CD4-positive, CD25-positive, alpha-beta regulatory T cell (primary cell): Measurements from ENCODE around the gene NRAP. TPM values are rescaled to one million over a fixed set of nuclear protein-coding genes. Genes with fewer than 3 reads are reported as not detected.

ENCODE experiments used
- ATAC-seq, 2 donors: fragments of 150-1000 bp; cut with Tn5 transposase; one replicate each; pipeline ENCODE4 v1.10.0; 2021; ENCODE audit warnings: low read depth in 2 of 2, moderate number of reproducible peaks in 2 of 2, moderate library complexity in 1 of 2
- DNase-seq, 3 donors: peaks; one replicate each; pipeline versions ENCODE4 v3.0.0 to v3.0.0-alpha.2; 2012 to 2022; ENCODE audit warnings: mixed read lengths in 1 of 3
- H3K27ac ChIP-seq: one replicate; pipeline ENCODE4 v1.7.0; 2013; ENCODE audit warnings: mild to moderate bottlenecking, low read length; ENCODE audit not compliant: insufficient read depth, poor library complexity, severe bottlenecking
- H3K27me3 ChIP-seq: one replicate; pipeline ENCODE4 v1.7.0; 2013; ENCODE audit warnings: low read length; ENCODE audit not compliant: control insufficient read depth, insufficient read depth
- H3K36me3 ChIP-seq: one replicate; pipeline ENCODE4 v1.7.0; 2013; ENCODE audit warnings: mild to moderate bottlenecking, low read length, moderate library complexity; ENCODE audit not compliant: control insufficient read depth, insufficient read depth
- H3K4me1 ChIP-seq: 2 replicates; pipeline ENCODE4 v1.7.0; 2013; ENCODE audit warnings: mild to moderate bottlenecking, low read length; ENCODE audit not compliant: insufficient read depth, control insufficient read depth, poor library complexity, severe bottlenecking
- H3K4me3 ChIP-seq: one replicate; pipeline ENCODE4 v1.7.0; 2013; ENCODE audit warnings: low read depth, mild to moderate bottlenecking, low read length, moderate library complexity
- H3K9me3 ChIP-seq, 2 experiments: 1 replicate in 1 of 2; 2 replicates in 1 of 2; pipeline ENCODE4 v1.7.0; 2013; ENCODE audit warnings: low read length in 2 of 2, mild to moderate bottlenecking in 1 of 2, moderate library complexity in 1 of 2; ENCODE audit not compliant: control insufficient read depth in 2 of 2
- H3K27ac Mint-ChIP-seq, 3 donors: one replicate each; pipeline ENCODE4 v1.8.0; 2020 to 2022; ENCODE audit warnings: mild to moderate bottlenecking in 3 of 3, mixed read lengths in 3 of 3, moderate library complexity in 2 of 3
- H3K27me3 Mint-ChIP-seq: one replicate; pipeline ENCODE4 v1.8.0; 2022; ENCODE audit warnings: mild to moderate bottlenecking, mixed read lengths
- H3K36me3 Mint-ChIP-seq: one replicate; pipeline ENCODE4 v1.8.0; 2020; ENCODE audit warnings: mixed read lengths
- H3K4me1 Mint-ChIP-seq, 4 donors: one replicate each; pipeline ENCODE4 v1.8.0; 2020 to 2022; ENCODE audit warnings: mixed read lengths in 4 of 4, mild to moderate bottlenecking in 1 of 4
- H3K4me3 Mint-ChIP-seq, 4 donors: one replicate each; pipeline ENCODE4 v1.8.0; 2020 to 2022; ENCODE audit warnings: mild to moderate bottlenecking in 4 of 4, mixed read lengths in 4 of 4, moderate library complexity in 3 of 4
- H3K9me3 Mint-ChIP-seq, 7 donors: one replicate each; pipeline ENCODE4 v1.8.0; 2020 to 2022; ENCODE audit warnings: mixed read lengths in 7 of 7, mild to moderate bottlenecking in 3 of 7, moderate library complexity in 2 of 7
- polyA plus RNA-seq, 4 donors: library from polyadenylated mRNA; unstranded; fragments of 300-500 nt; fragmentation: Illumina TruSeq; gene quantifications; one replicate each; pipeline ENCODE4 v1.2.3, GENCODE V29; 2021
- total RNA-seq: library from RNA; stranded (reverse); gene quantifications from one replicate; pipeline ENCODE4 v1.2.3, GENCODE V29; 2022

Gene NRAP
- total and polyA plus RNA-seq, 5 donors from 2014 or later = not detected

DNA sequence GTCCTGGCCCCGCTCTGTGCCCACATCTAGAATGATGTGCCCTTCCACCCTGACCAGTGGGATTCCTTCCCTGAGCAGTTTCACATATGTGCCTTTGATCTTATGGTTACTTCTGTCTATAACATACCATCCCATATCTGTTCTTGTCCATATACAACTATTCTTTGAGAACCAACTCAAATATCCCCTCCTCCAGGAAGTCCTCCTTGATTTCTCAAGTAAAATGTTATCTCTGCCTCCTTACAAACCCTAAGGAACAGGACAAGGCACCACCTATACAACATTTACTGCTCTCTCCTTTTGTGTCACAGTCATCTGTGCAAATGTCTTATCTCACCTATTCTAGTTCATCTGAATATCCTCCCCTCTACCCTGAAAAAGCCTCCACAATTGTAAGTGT lies 82.7 kb downstream of the NRAP start:
- H3K36me3 Mint-ChIP-seq = no peaks in the 10 kb centered on the region
- Histone ChIP-seq H3K27ac (no peak overlapping the region), H3K4me3 (no peak overlapping the region), H3K27me3 (no peaks in the 10 kb centered on the region), H3K36me3 (no peaks in the 10 kb centered on the region), H3K9me3 (no peaks in the 10 kb centered on the region), H3K4me1 (no peaks in the 10 kb centered on the region)
- H3K4me1 Mint-ChIP-seq = no peaks in the 10 kb centered on the region
- H3K9me3 Mint-ChIP-seq = peaks cover 0 to 3% (median 0%) of the 10 kb centered on the region in 7 donors
- no peak for ATAC-seq
- DNase-seq = no peak
- H3K27ac Mint-ChIP-seq = no peak overlapping the region
- H3K27me3 Mint-ChIP-seq = peaks cover 4% of the 10 kb centered on the region
- no peak overlapping the region for H3K4me3 Mint-ChIP-seq

DNA sequence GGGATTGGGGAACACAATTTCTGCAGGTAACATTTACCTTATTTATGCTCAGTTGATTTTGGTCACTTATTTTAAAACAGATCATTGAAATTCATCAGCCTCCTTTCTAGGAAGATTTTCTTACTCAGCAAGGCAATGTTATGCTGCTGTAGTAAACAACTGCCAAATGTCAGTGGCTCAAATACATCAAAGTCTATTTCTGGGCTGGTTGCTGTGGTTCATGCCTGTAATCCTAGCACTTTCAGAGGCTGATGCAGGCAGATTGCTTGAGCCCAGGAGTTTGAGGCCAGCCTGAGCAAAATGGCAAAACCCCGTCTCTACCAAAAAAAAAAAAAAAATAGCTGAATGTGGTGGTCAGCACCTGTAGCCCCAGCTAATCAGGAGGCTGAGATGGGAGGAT lies 85.1 kb downstream of the NRAP start:
- DNase-seq (no peak), ATAC-seq (no peak)
- Histone ChIP-seq H3K9me3 (no peaks in the 10 kb centered on the region), H3K4me1 (no peaks in the 10 kb centered on the region), H3K27me3 (no peaks in the 10 kb centered on the region), H3K4me3 (no peak overlapping the region), H3K27ac (no peak overlapping the region), H3K36me3 (no peaks in the 10 kb centered on the region)
- Mint-ChIP-seq H3K4me3 (no peak overlapping the region), H3K36me3 (no peaks in the 10 kb centered on the region), H3K27ac (no peak overlapping the region), H3K4me1 (no peaks in the 10 kb centered on the region), H3K9me3 (peaks cover 0 to 3% (median 0%) of the 10 kb centered on the region in 7 donors), H3K27me3 (peaks cover 4% of the 10 kb centered on the region)

DNA sequence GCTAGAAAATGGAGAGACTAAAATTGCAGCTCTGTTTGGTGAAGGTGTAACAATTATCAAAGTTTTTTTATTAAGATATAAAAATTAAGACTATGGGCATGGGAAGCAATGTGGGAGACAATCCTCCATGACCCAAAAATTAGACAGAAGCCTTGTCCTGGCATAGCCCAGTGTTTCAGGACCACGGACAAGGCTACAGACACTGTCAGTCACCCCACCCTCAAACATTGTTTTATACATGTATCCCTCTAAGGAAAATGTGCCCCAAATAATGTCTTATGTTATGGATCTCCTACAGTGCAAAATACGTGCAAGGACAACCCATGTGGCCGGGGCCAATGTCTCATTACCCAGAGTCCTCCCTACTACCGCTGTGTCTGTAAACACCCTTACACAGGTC lies 87.0 kb downstream of the NRAP start:
- Histone ChIP-seq H3K4me1 (no peaks in the 10 kb centered on the region), H3K36me3 (no peaks in the 10 kb centered on the region), H3K27me3 (no peaks in the 10 kb centered on the region), H3K27ac (no peak overlapping the region), H3K9me3 (no peaks in the 10 kb centered on the region), H3K4me3 (no peak overlapping the region)
- ATAC-seq = no peak
- DNase-seq = no peak
- no peaks in the 10 kb centered on the region for H3K36me3 Mint-ChIP-seq
- no peaks in the 10 kb centered on the region for H3K27me3 Mint-ChIP-seq
- H3K9me3 Mint-ChIP-seq = peaks cover 0 to 3% (median 0%) of the 10 kb centered on the region in 7 donors
- H3K4me1 Mint-ChIP-seq = no peaks in the 10 kb centered on the region
- no peak overlapping the region for H3K27ac Mint-ChIP-seq
- no peak overlapping the region for H3K4me3 Mint-ChIP-seq

DNA sequence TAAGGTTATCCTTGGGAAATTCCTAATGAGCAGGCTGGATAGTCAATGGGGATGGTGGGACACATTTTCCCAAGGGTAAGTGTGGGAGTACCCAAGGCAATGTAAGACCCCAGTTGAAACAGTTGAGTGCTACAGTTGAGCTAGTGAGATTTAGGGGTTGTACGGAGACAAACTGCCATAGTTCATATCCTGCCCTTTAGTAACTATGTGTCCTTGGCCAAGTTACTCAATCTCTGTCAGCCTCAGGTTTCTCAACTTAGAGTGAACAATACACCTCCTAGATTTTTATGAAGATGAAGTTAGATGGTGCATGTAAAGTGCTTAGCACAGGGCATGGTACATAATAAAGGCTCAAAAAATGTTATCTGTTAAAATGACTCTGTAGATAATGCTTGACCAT lies 90.5 kb downstream of the NRAP start:
- Histone ChIP-seq H3K36me3 (no peaks in the 10 kb centered on the region), H3K27ac (no peak overlapping the region), H3K9me3 (no peaks in the 10 kb centered on the region), H3K4me3 (no peak overlapping the region), H3K4me1 (no peaks in the 10 kb centered on the region), H3K27me3 (no peaks in the 10 kb centered on the region)
- Mint-ChIP-seq H3K9me3 (peaks cover 0 to 2% (median 0%) of the 10 kb centered on the region in 7 donors), H3K27ac (no peak overlapping the region), H3K27me3 (no peaks in the 10 kb centered on the region), H3K4me1 (no peaks in the 10 kb centered on the region), H3K4me3 (no peak overlapping the region), H3K36me3 (no peaks in the 10 kb centered on the region)
- no peak for ATAC-seq
- DNase-seq = no peak

DNA sequence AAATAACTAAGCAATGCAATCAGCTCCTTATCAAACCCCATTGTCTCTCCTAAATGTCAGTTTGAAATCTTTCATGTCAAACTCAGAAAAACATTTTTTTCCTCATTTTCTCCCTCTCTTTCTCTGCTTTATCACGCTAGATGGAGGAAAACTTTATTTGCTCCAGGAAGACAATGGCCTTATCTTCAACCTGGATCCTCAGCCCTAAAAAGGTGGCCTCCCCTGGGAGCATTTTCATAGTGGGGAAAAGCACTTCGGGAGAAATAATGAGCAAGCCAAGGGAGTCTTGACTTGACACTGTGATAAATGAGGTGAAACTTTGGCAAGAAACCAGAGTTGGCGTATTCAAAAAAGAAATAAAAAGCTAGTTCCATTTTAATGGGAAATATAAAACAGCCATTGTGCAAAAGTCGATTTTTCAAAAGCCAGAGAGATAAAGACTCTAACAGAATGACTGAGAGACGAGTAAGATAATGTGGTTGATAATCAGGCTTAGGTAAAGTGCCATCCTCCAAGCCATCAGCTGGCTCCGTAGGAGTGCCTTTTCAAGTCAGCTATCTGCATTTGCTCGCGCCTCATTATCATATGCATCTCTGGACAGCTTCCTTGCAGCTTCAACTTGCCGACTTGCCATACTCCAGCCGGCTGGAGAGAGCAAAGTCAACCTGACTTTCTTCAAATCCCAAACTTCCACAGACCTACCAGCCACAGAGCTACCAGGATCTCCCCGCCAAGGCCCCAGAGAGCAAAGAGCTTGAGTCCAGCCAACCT lies 91.1 kb downstream of the NRAP start:
- Histone ChIP-seq H3K27ac (no peak overlapping the region), H3K4me1 (no peaks in the 10 kb centered on the region), H3K9me3 (no peaks in the 10 kb centered on the region), H3K4me3 (no peak overlapping the region), H3K36me3 (no peaks in the 10 kb centered on the region), H3K27me3 (no peaks in the 10 kb centered on the region)
- ATAC-seq (no peak), DNase-seq (no peak)
- H3K36me3 Mint-ChIP-seq = no peaks in the 10 kb centered on the region
- H3K4me3 Mint-ChIP-seq = no peak overlapping the region
- peaks cover 0 to 2% (median 0%) of the 10 kb centered on the region in 7 donors for H3K9me3 Mint-ChIP-seq
- H3K4me1 Mint-ChIP-seq = no peaks in the 10 kb centered on the region
- H3K27me3 Mint-ChIP-seq = no peaks in the 10 kb centered on the region
- H3K27ac Mint-ChIP-seq = no peak overlapping the region

DNA sequence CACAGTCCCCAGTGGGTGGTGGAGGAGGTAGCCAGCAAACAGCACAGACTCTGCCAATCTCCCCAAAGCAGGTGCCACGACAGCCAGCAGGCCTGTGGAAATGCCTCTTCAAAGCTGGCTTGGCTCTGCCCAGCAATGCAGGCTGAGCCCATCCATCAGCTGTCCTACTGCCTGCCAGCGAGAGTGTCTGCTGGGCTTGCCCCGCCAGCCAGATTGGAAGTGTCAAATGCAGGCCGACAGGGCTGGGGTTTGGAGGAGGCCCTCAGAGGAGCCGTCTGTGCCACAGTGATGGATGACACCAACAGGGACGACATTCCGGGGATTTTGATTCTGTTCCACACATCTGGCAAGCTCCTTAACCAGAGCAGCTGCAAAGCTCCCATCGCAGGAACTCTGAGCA lies 94.3 kb downstream of the NRAP start:
- no peaks in the 10 kb centered on the region for H3K9me3 ChIP-seq
- no peaks in the 10 kb centered on the region for H3K4me1 ChIP-seq
- H3K4me3 Mint-ChIP-seq = no peak overlapping the region
- no peak for ATAC-seq
- H3K27me3 ChIP-seq = no peaks in the 10 kb centered on the region
- no peak overlapping the region for H3K4me3 ChIP-seq
- H3K27me3 Mint-ChIP-seq = no peaks in the 10 kb centered on the region
- DNase-seq = no peak
- no peak overlapping the region for H3K27ac ChIP-seq
- peaks cover 0 to 2% (median 0%) of the 10 kb centered on the region in 7 donors for H3K9me3 Mint-ChIP-seq
- H3K36me3 Mint-ChIP-seq = no peaks in the 10 kb centered on the region
- H3K27ac Mint-ChIP-seq = no peak overlapping the region
- H3K36me3 ChIP-seq = no peaks in the 10 kb centered on the region
- H3K4me1 Mint-ChIP-seq = no peaks in the 10 kb centered on the region

DNA sequence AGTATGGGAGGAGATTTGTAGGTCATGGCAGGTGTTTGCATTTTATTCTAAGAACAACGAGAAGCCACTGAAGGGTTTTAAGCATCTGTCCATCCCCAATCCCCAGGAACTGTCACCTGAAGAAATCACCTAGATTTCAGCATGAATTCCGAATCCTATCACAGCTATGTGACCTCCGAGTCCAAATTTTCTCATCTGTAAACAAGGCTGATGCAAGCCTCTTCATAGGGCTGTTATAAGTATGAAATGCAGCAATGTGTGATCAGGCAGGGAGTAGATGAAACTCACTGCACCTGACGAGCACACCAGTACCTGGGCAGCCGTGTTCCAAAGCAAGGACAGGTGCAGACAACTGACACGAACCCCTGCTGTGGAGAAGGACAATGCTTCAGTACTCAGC lies 97.0 kb downstream of the NRAP start:
- H3K27me3 Mint-ChIP-seq = no peaks in the 10 kb centered on the region
- peaks cover 0 to 2% (median 0%) of the 10 kb centered on the region in 7 donors for H3K9me3 Mint-ChIP-seq
- Histone ChIP-seq H3K27me3 (no peaks in the 10 kb centered on the region), H3K36me3 (no peaks in the 10 kb centered on the region), H3K27ac (no peak overlapping the region), H3K9me3 (no peaks in the 10 kb centered on the region), H3K4me3 (no peak overlapping the region), H3K4me1 (no peaks in the 10 kb centered on the region)
- no peaks in the 10 kb centered on the region for H3K36me3 Mint-ChIP-seq
- H3K4me3 Mint-ChIP-seq = no peak overlapping the region
- H3K27ac Mint-ChIP-seq = no peak overlapping the region
- no peak for ATAC-seq
- DNase-seq = no peak
- H3K4me1 Mint-ChIP-seq = peaks cover 0 to 7% (median 3%) of the 10 kb centered on the region in 4 donors

DNA sequence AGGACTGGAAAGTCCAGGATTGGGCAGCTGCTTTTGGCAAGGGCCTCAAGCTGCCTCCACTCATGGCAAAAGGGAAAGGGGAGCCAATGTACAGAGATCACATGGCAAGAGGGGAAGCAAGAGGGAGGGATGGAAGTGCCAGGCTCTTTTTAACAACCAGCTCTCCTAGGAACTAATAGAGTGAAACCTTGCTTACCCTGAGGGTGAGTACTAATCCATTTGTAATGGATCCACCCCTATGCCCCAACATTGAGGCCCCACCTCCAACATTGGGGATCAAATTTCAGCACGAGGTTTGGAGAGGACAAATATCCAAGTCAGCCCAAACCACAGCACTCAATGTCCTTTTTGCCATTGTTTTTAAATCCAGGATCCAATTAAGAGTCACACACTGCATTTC lies 98.5 kb downstream of the NRAP start:
- no peak overlapping the region for H3K4me3 ChIP-seq
- H3K27me3 Mint-ChIP-seq = no peaks in the 10 kb centered on the region
- peaks cover 0 to 2% (median 0%) of the 10 kb centered on the region in 7 donors for H3K9me3 Mint-ChIP-seq
- H3K27me3 ChIP-seq = no peaks in the 10 kb centered on the region
- H3K4me3 Mint-ChIP-seq = no peak overlapping the region
- no peak overlapping the region for H3K27ac ChIP-seq
- no peaks in the 10 kb centered on the region for H3K36me3 Mint-ChIP-seq
- DNase-seq (no peak), ATAC-seq (no peak)
- H3K27ac Mint-ChIP-seq = peak overlapping the region in 1 of 3 donors; percentile 4
- peaks cover 0 to 7% (median 3%) of the 10 kb centered on the region in 4 donors for H3K4me1 Mint-ChIP-seq
- H3K4me1 ChIP-seq = no peaks in the 10 kb centered on the region
- H3K36me3 ChIP-seq = no peaks in the 10 kb centered on the region
- no peaks in the 10 kb centered on the region for H3K9me3 ChIP-seq
